PC-3 (cell line): ENCODE measurements around the gene COX15. TPM values are rescaled to one million over a fixed set of nuclear protein-coding genes. Genes with fewer than 3 reads are reported as not detected.

Experiments used
- ATAC-seq: fragments of 200-7000 bp; cut with Tn5 transposase; 2 replicates; pipeline ENCODE4 v1.9.1; 2020; ENCODE audit warnings: mild to moderate bottlenecking, moderate library complexity
- BruUV-seq: library from RNA; stranded (reverse); fragments of 400-500 nt; replicated peaks from 2 replicates; lab custom pipeline; 2021; lab: Mats Ljungman, UMichigan
- CTCF ChIA-PET: fragments of 300-600 bp; sonication (Branson Sonifier 250); formaldehyde crosslinking; loops from one replicate; lab custom pipeline; 2022; ENCODE audit warnings: antibody characterized with exemption; lab: Charles Lee
- POLR2A ChIA-PET: fragments of 300-600 bp; sonication (Branson Sonifier 250); formaldehyde crosslinking; loops from one replicate; lab custom pipeline; 2022; ENCODE audit warnings: antibody characterized with exemption; ENCODE audit not compliant: unreplicated experiment; lab: Charles Lee
- DNase-seq: peaks from one replicate; pipeline ENCODE4 v3.0.0-alpha.2; 2015
- H2AFZ ChIP-seq: fragments of 300-600 bp; sonication (generic); 2 replicates; pipeline ENCODE4 v1.6.0; 2016; ENCODE audit warnings: antibody characterized with exemption, low read length
- H3F3A ChIP-seq: fragments of 300-600 bp; sonication (generic); one replicate; pipeline ENCODE4 v1.6.0; 2017; ENCODE audit warnings: antibody characterized with exemption, low read length, control low read depth, mild to moderate bottlenecking; ENCODE audit not compliant: unreplicated experiment
- H3K27ac ChIP-seq: fragments of 300-600 bp; sonication (generic); 2 replicates; pipeline ENCODE4 v1.5.1; 2016; ENCODE audit warnings: mild to moderate bottlenecking, low read length
- H3K27me3 ChIP-seq: fragments of 300-600 bp; sonication (generic); 2 replicates; pipeline ENCODE4 v1.6.1; 2016; ENCODE audit warnings: low read length, mixed read lengths
- H3K36me3 ChIP-seq: fragments of 300-600 bp; sonication (generic); 2 replicates; pipeline ENCODE4 v1.6.1; 2016; ENCODE audit warnings: low read depth, mixed run types, low read length, mixed read lengths
- H3K4me1 ChIP-seq: fragments of 300-600 bp; sonication (generic); 2 replicates; pipeline ENCODE4 v1.5.1; 2016; ENCODE audit warnings: low read length; ENCODE audit not compliant: insufficient read depth
- H3K4me2 ChIP-seq: fragments of 300-600 bp; sonication (generic); 2 replicates; pipeline ENCODE4 v1.6.0; 2016; ENCODE audit warnings: low read length
- H3K4me3 ChIP-seq: fragments of 300-600 bp; sonication (generic); 2 replicates; pipeline ENCODE4 v1.5.1; 2016; ENCODE audit warnings: mild to moderate bottlenecking, low read length, mixed read lengths
- H3K79me2 ChIP-seq: fragments of 300-600 bp; sonication (generic); 2 replicates; pipeline ENCODE4 v1.6.1; 2017; ENCODE audit warnings: low read length, mixed read lengths
- H3K9ac ChIP-seq: fragments of 300-600 bp; sonication (generic); 2 replicates; pipeline ENCODE4 v1.6.0; 2016; ENCODE audit warnings: mild to moderate bottlenecking, low read length
- H3K9me2 ChIP-seq: fragments of 300-600 bp; sonication (generic); replicated peaks from 2 replicates; pipeline ENCODE4 v1.6.1; 2016; ENCODE audit warnings: mixed run types, low read length, mixed read lengths
- H3K9me3 ChIP-seq: fragments of 300-600 bp; sonication (generic); 2 replicates; pipeline ENCODE4 v1.6.1; 2016; ENCODE audit warnings: low read length, mixed read lengths
- H4K20me1 ChIP-seq: fragments of 300-600 bp; sonication (generic); 2 replicates; pipeline ENCODE4 v1.6.1; 2016; ENCODE audit warnings: low read length, mixed read lengths
- CTCF ChIP-seq: fragments of 300-600 bp; sonication (generic); conservative IDR thresholded peaks from 2 replicates; pipeline ENCODE4 v1.5.1; 2017; ENCODE audit warnings: antibody characterized with exemption, low read depth, mild to moderate bottlenecking, low read length
- EZH2 ChIP-seq: fragments of 300-600 bp; sonication (generic); IDR thresholded peaks from one replicate; pipeline ENCODE4 v1.6.1; 2017; ENCODE audit warnings: antibody characterized with exemption, mild to moderate bottlenecking, low read length; ENCODE audit not compliant: unreplicated experiment
- EZH2phosphoT487 ChIP-seq: fragments of 300-600 bp; sonication (generic); IDR thresholded peaks from 2 replicates; pipeline ENCODE4 v1.6.1; 2018; ENCODE audit warnings: mild to moderate bottlenecking, antibody characterized with exemption, low read length, borderline replicate concordance
- intact Hi-C: fragments of 100-400 bp; cut with micrococcal nuclease; formaldehyde crosslinking; loops from 2 replicates; pipeline ENCODE4 v1.9.0; 2023
- total RNA-seq: library from RNA; depleted of rRNA; stranded (reverse); fragments of >200 nt; gene quantifications from 2 replicates; pipeline ENCODE4 v1.2.3, GENCODE V29; 2014

The COX15 gene
- total RNA-seq, 1 experiment from 2014 or later = 16.6 TPM

GRCh38 chr10:99695761-99696160 lies 36.2 kb downstream of the COX15 start:
- CTCF ChIA-PET = no interaction called here
- Histone ChIP-seq H4K20me1 (no peaks in the 10 kb centered on the region), H3K4me2 (no peak overlapping the region), H3K9me3 (no peaks in the 10 kb centered on the region), H3K79me2 (no peaks in the 10 kb centered on the region), H2AFZ (no peak overlapping the region), H3F3A (no peaks in the 10 kb centered on the region), H3K36me3 (peaks cover 9% of the 10 kb centered on the region; the same call in 1 of the 2 replicates), H3K27me3 (no peaks in the 10 kb centered on the region), H3K4me3 (no peak overlapping the region), H3K27ac (no peak overlapping the region), H3K4me1 (no peaks in the 10 kb centered on the region), H3K9ac (no peak overlapping the region), H3K9me2 (no peaks in the 10 kb centered on the region)
- DNase-seq (no peak), ATAC-seq (no peak)
- POLR2A ChIA-PET = no interaction called here
- BruUV-seq = no TSS peak
- intact Hi-C loops = no loop called here
- TF ChIP-seq EZH2 (no peak), EZH2phosphoT487 (no peak), CTCF (no peak)

GRCh38 chr10:99693933-99694583 lies 37.9 kb downstream of the COX15 start:
- Histone ChIP-seq H2AFZ (no peak overlapping the region), H3K4me1 (no peaks in the 10 kb centered on the region), H3K9ac (no peak overlapping the region), H4K20me1 (no peaks in the 10 kb centered on the region), H3K9me2 (no peaks in the 10 kb centered on the region), H3K36me3 (peaks cover 6% of the 10 kb centered on the region; the same call in 1 of the 2 replicates), H3K4me3 (no peak overlapping the region), H3K4me2 (no peak overlapping the region), H3K27ac (no peak overlapping the region), H3K27me3 (no peaks in the 10 kb centered on the region), H3K79me2 (no peaks in the 10 kb centered on the region), H3K9me3 (no peaks in the 10 kb centered on the region), H3F3A (no peaks in the 10 kb centered on the region)
- intact Hi-C loops = no loop called here
- ATAC-seq (no peak), DNase-seq (peak; percentile 12)
- ChIA-PET CTCF (no interaction called here), POLR2A (no interaction called here)
- BruUV-seq = no TSS peak
- TF ChIP-seq EZH2 = no peak

GRCh38 chr10:99689461-99689860 lies 42.5 kb downstream of the COX15 start:
- Histone ChIP-seq H4K20me1 (no peaks in the 10 kb centered on the region), H3F3A (no peaks in the 10 kb centered on the region), H3K79me2 (no peaks in the 10 kb centered on the region), H3K27ac (no peak overlapping the region), H3K9me3 (no peaks in the 10 kb centered on the region), H3K9ac (no peak overlapping the region), H3K27me3 (no peaks in the 10 kb centered on the region), H3K4me3 (no peak overlapping the region), H3K36me3 (0 out of 2 replicates have a peak, but pooled peaks cover 3% of the 10 kb centered on the region), H3K4me2 (no peak overlapping the region), H3K4me1 (0 out of 2 replicates have a peak, but pooled peaks cover 3% of the 10 kb centered on the region), H3K9me2 (no peaks in the 10 kb centered on the region), H2AFZ (no peak overlapping the region)
- DNase-seq (no peak), ATAC-seq (no peak)
- ChIA-PET CTCF (no interaction called here), POLR2A (interaction anchor here (0.8 kb wide), 1 partner anchor 42 kb away, joined by 7 read pairs; the partner anchor contains the start of genes COX15 and CUTC)
- no TSS peak for BruUV-seq
- intact Hi-C loops = loop anchor here (10.0 kb wide), 1 partner anchor 255 kb away; the partner anchor contains the start of gene GOT1
- TF ChIP-seq EZH2phosphoT487 (no peak), CTCF (no peak), EZH2 (no peak)
